ENCODE data around the gene SAPCD2.

Gene SAPCD2

GRCh38 chr9:137088121-137088520, 17.8 kb upstream of the SAPCD2 start:
- H3K4me1 ChIP-seq (ENCODE audit: insufficient read depth, low read length, severe bottlenecking), result peaks cover 34% of the 10 kb centered on the region
- no peaks in the 10 kb centered on the region for H3K9me2 ChIP-seq (ENCODE audit: low read depth, low read length)
- no peaks in the 10 kb centered on the region for H4K20me1 ChIP-seq (ENCODE audit: insufficient read depth, low read length)
- no peaks in the 10 kb centered on the region for H3K27me3 ChIP-seq (ENCODE audit: insufficient read depth, low read length)
- no peak overlapping the region for H3K27ac ChIP-seq (ENCODE audit: low read depth, low read length, poor library complexity, severe bottlenecking)
- peaks cover 20% of the 10 kb centered on the region for H3K36me3 ChIP-seq (ENCODE audit: insufficient read depth, low read length)
- H3K4me2 ChIP-seq (ENCODE audit: low read length), result peak overlapping the region; percentile 86
- H3K9ac ChIP-seq (ENCODE audit: low read length), result peak overlapping the region; percentile 85; the same call in 1 of the 2 replicates
- TF ChIP-seq CTCF (IDR thresholded peaks at IDR 0.05; ENCODE audit: low read length) (no peak), EZH2 (IDR thresholded peaks at IDR 0.05; ENCODE audit: borderline replicate concordance, low read length) (no peak)
- H2AFZ ChIP-seq (ENCODE audit: low read length), result no peak overlapping the region
- H3K4me3 ChIP-seq (ENCODE audit: low read depth, low read length, poor library complexity, severe bottlenecking), result peak overlapping the region; percentile 79
- H3K9me3 ChIP-seq (ENCODE audit: low read length), result no peaks in the 10 kb centered on the region
- H3F3A ChIP-seq (ENCODE audit: insufficient read depth, low read length), result no peaks in the 10 kb centered on the region
- H3K79me2 ChIP-seq (ENCODE audit: insufficient read depth, low read length), result no peaks in the 10 kb centered on the region

GRCh38 chr9:137087409-137087925, 17.1 kb upstream of the SAPCD2 start:
- H2AFZ ChIP-seq (ENCODE audit: low read length), result 0 out of 2 replicates have a peak overlapping the region, but pooled peaks have one; percentile 8
- no peaks in the 10 kb centered on the region for H3K9me2 ChIP-seq (ENCODE audit: low read depth, low read length)
- peak overlapping the region; percentile 38 for H3K27ac ChIP-seq (ENCODE audit: low read depth, low read length, poor library complexity, severe bottlenecking)
- TF ChIP-seq CTCF (IDR thresholded peaks at IDR 0.05; ENCODE audit: low read length), result no peak
- no peak for TF ChIP-seq EZH2 (IDR thresholded peaks at IDR 0.05; ENCODE audit: borderline replicate concordance, low read length)
- no peaks in the 10 kb centered on the region; the same call in 1 of the 2 replicates for H3K27me3 ChIP-seq (ENCODE audit: insufficient read depth, low read length)
- no peaks in the 10 kb centered on the region for H3F3A ChIP-seq (ENCODE audit: insufficient read depth, low read length)
- H3K79me2 ChIP-seq (ENCODE audit: insufficient read depth, low read length), result no peaks in the 10 kb centered on the region
- peak overlapping the region; percentile 85 for H3K9ac ChIP-seq (ENCODE audit: low read length)
- H3K4me2 ChIP-seq (ENCODE audit: low read length), result peak overlapping the region; percentile 86
- peaks cover 34% of the 10 kb centered on the region for H3K4me1 ChIP-seq (ENCODE audit: insufficient read depth, low read length, severe bottlenecking)
- H3K36me3 ChIP-seq (ENCODE audit: insufficient read depth, low read length), result peaks cover 19% of the 10 kb centered on the region
- no peaks in the 10 kb centered on the region for H4K20me1 ChIP-seq (ENCODE audit: insufficient read depth, low read length)
- peak overlapping the region; percentile 79 for H3K4me3 ChIP-seq (ENCODE audit: low read depth, low read length, poor library complexity, severe bottlenecking)
- no peaks in the 10 kb centered on the region for H3K9me3 ChIP-seq (ENCODE audit: low read length)

- H2AFZ ChIP-seq (ENCODE audit: low read length), result 0 out of 2 replicates have a peak within 1 kb of the TSS, but pooled peaks have one; percentile 8
Observed at GRCh38 chr9:137086531-137087408, 16.4 kb upstream of the SAPCD2 start, which contains the start of gene MAN1B1. Gene MAN1B1, plus strand, starts transcription at chr9:137086985. Its CDS starts 15 bp downstream, at chr9:137087000.

More at GRCh38 chr9:137086531-137087408, 16.4 kb upstream of the SAPCD2 start, which contains the start of gene MAN1B1:
- peak within 1 kb of the TSS; percentile 89 for H3K4me2 ChIP-seq (ENCODE audit: low read length)
- no peaks in the 10 kb centered on the region; the same call in 1 of the 2 replicates for H3K27me3 ChIP-seq (ENCODE audit: insufficient read depth, low read length)
- peak within 1 kb of the TSS; percentile 86 for H3K9ac ChIP-seq (ENCODE audit: low read length)
- H4K20me1 ChIP-seq (ENCODE audit: insufficient read depth, low read length), result no peaks in the 10 kb centered on the region
- H3K36me3 ChIP-seq (ENCODE audit: insufficient read depth, low read length), result peaks cover 18% of the 10 kb centered on the region
- peak within 1 kb of the TSS; percentile 79 for H3K4me3 ChIP-seq (ENCODE audit: low read depth, low read length, poor library complexity, severe bottlenecking)
- peak within 1 kb of the TSS; percentile 81 for H3K27ac ChIP-seq (ENCODE audit: low read depth, low read length, poor library complexity, severe bottlenecking)
- H3F3A ChIP-seq (ENCODE audit: insufficient read depth, low read length), result no peaks in the 10 kb centered on the region
- no peaks in the 10 kb centered on the region for H3K9me2 ChIP-seq (ENCODE audit: low read depth, low read length)
- H3K79me2 ChIP-seq (ENCODE audit: insufficient read depth, low read length), result no peaks in the 10 kb centered on the region
- TF ChIP-seq CTCF (IDR thresholded peaks at IDR 0.05; ENCODE audit: low read length), result no peak
- no peak for TF ChIP-seq EZH2 (IDR thresholded peaks at IDR 0.05; ENCODE audit: borderline replicate concordance, low read length)
- no peaks in the 10 kb centered on the region for H3K9me3 ChIP-seq (ENCODE audit: low read length)
- peaks cover 34% of the 10 kb centered on the region for H3K4me1 ChIP-seq (ENCODE audit: insufficient read depth, low read length, severe bottlenecking)
